Sigmoid colon (tissue), 7 donors: ENCODE results near the gene GZF1. TPM values are rescaled to one million over a fixed set of nuclear protein-coding genes. Genes with fewer than 3 reads are reported as not detected.

Experiments used
- DNase-seq: peaks from one replicate; pipeline ENCODE4 v3.0.0-alpha.2; 2019
- H3K27ac ChIP-seq, 4 donors: fragments of 200-600 bp; sonication (generic); one replicate each; pipeline ENCODE4 v1.5.1; 2016 to 2019; ENCODE audit warnings: mild to moderate bottlenecking in 1 of 4
- H3K27me3 ChIP-seq, 3 donors: fragments of 200-600 bp; sonication (generic); one replicate each; pipeline ENCODE4 v1.5.1; 2019; ENCODE audit warnings: mild to moderate bottlenecking in 1 of 3
- H3K36me3 ChIP-seq, 4 donors: fragments of 200-600 bp; sonication (generic); one replicate each; pipeline ENCODE4 v1.5.1; 2016 to 2019
- H3K4me1 ChIP-seq, 4 donors: fragments of 200-600 bp; sonication (generic); one replicate each; pipeline ENCODE4 v1.5.1; 2017 to 2019
- H3K4me3 ChIP-seq, 4 donors: fragments of 200-600 bp; sonication (generic); one replicate each; pipeline ENCODE4 v1.5.1; 2017 to 2019; ENCODE audit warnings: mild to moderate bottlenecking in 2 of 4, moderate library complexity in 1 of 4
- H3K9me3 ChIP-seq, 4 donors: fragments of 200-600 bp in 3 of 4; sonication (generic) in 3 of 4; one replicate each; pipeline versions ENCODE4 v1.5.1 to v1.6.1; 2013 to 2019
- EP300 ChIP-seq, 4 donors: sonication (generic); formaldehyde crosslinking; IDR thresholded peaks; one replicate each; pipeline ENCODE4 v1.6.1; 2017; ENCODE audit warnings: antibody characterized with exemption in 4 of 4
- POLR2A ChIP-seq, 2 donors: fragments of 450-650 bp; IDR thresholded peaks; one replicate each; pipeline ENCODE4 v1.6.1; 2016; ENCODE audit warnings: antibody characterized with exemption in 2 of 2, mild to moderate bottlenecking in 2 of 2, moderate library complexity in 2 of 2
- POLR2AphosphoS5 ChIP-seq, 4 donors: sonication (generic); formaldehyde crosslinking; IDR thresholded peaks; one replicate each; pipeline ENCODE4 v1.6.1; 2017; ENCODE audit warnings: antibody characterized with exemption in 4 of 4
- WGBS, 2 donors: extraction: QIAGEN DNeasy Blood & Tissue Kit; methylation state at CpG; one replicate each; pipeline ENCODE4 v1.1.7; 2013; 5-methylcytosine and 5-hydroxymethylcytosine counted together
- intact Hi-C: fragments of 100-400 bp; cut with DNase I; formaldehyde crosslinking; loops from one replicate; pipeline ENCODE4 v1.15.1; 2023
- polyA plus RNA-seq, 3 donors: library from polyadenylated mRNA; stranded (reverse); fragments of 200-250 nt; gene quantifications; one replicate each; pipeline ENCODE4 v1.2.3, GENCODE V29; 2013
- total RNA-seq, 4 donors: library from RNA; depleted of rRNA; stranded (reverse); fragments of >200 nt; gene quantifications; one replicate each; pipeline ENCODE4 v1.1.0, GENCODE V29; 2016
- TF ChIP-seq, protein P1 (sequence below), 4 experiments: fragments of 450-650 bp in 3 of 4; fragments of 200-600 bp in 1 of 4; IDR thresholded peaks; one replicate each; pipeline ENCODE4 v1.5.1; 2016 to 2019; ENCODE audit warnings: antibody characterized with exemption in 4 of 4, mild to moderate bottlenecking in 3 of 4, moderate library complexity in 2 of 4
- donor health status: healthy with polysubstance abuse.
- donor health status: Bipolar disorder and iron deficiency.
- donor health status: healthy.

Gene GZF1
- total and polyA plus RNA-seq, 7 donors: 2.4 to 17.5 (median 13.0) TPM

GRCh38 chr20:23415959-23416583, 54.1 kb downstream of the GZF1 start:
- Histone ChIP-seq H3K27me3 (no peaks in the 10 kb centered on the region), H3K9me3 (no peaks in the 10 kb centered on the region), H3K36me3 (no peaks in the 10 kb centered on the region), H3K27ac (no peak overlapping the region), H3K4me3 (no peak overlapping the region), H3K4me1 (peaks cover 0 to 53% (median 29%) of the 10 kb centered on the region in 4 donors)
- intact Hi-C loops: no loop called here
- DNase-seq: no peak
- WGBS, 2 donors: 55 to 77% methylated on average over 6 of the region's 6 CpGs
- TF ChIP-seq POLR2A (IDR thresholded peaks at IDR 0.05) (no peak), POLR2AphosphoS5 (IDR thresholded peaks at IDR 0.05) (no peak)
- TF ChIP-seq, protein P1, sequence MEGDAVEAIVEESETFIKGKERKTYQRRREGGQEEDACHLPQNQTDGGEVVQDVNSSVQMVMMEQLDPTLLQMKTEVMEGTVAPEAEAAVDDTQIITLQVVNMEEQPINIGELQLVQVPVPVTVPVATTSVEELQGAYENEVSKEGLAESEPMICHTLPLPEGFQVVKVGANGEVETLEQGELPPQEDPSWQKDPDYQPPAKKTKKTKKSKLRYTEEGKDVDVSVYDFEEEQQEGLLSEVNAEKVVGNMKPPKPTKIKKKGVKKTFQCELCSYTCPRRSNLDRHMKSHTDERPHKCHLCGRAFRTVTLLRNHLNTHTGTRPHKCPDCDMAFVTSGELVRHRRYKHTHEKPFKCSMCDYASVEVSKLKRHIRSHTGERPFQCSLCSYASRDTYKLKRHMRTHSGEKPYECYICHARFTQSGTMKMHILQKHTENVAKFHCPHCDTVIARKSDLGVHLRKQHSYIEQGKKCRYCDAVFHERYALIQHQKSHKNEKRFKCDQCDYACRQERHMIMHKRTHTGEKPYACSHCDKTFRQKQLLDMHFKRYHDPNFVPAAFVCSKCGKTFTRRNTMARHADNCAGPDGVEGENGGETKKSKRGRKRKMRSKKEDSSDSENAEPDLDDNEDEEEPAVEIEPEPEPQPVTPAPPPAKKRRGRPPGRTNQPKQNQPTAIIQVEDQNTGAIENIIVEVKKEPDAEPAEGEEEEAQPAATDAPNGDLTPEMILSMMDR (IDR thresholded peaks at IDR 0.05): no peak

DNA sequence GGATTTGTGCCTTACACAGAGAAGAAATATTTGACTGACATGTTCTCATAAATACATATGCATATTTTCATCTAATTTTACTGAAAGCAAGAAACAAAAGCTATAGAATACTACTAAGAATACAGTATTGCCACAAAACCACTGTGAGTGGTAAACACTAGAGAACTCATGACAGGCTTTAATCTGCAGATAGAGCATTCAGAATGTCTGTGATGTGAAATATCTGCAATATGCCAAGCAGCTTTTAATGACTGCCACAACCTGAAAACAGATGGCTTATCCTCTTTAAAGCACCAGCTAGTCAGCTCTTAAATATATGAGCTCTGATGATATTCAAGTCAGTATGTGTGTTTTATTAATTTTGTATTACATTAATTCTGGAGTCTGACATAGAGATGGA, 55.9 kb downstream of the GZF1 start:
- H3K27ac ChIP-seq: no peak overlapping the region

GRCh38 chr20:23419657-23419994, 57.6 kb downstream of the GZF1 start:
- Histone ChIP-seq H3K4me1 (peaks cover 0 to 44% (median 24%) of the 10 kb centered on the region in 4 donors), H3K4me3 (peak overlapping the region in 3 of 4 donors; percentile 95 to 98 (median 97)), H3K36me3 (no peaks in the 10 kb centered on the region), H3K27ac (peak overlapping the region; percentile 92 to 94 (median 92)), H3K9me3 (no peaks in the 10 kb centered on the region), H3K27me3 (no peaks in the 10 kb centered on the region)
- 39 to 51% methylated on average over 5 of the region's 5 CpGs for WGBS, 2 donors
- TF ChIP-seq POLR2A (IDR thresholded peaks at IDR 0.05): no peak
- TF ChIP-seq EP300 (IDR thresholded peaks at IDR 0.05): no peak
- TF ChIP-seq POLR2AphosphoS5 (IDR thresholded peaks at IDR 0.05): no peak
- TF ChIP-seq, protein P1 (IDR thresholded peaks at IDR 0.05): no peak
- intact Hi-C loops: no loop called here
- DNase-seq: no peak

More for the DNA sequence above, 55.9 kb downstream of the GZF1 start:
- Histone ChIP-seq H3K4me1 (peaks cover 0 to 44% (median 24%) of the 10 kb centered on the region in 4 donors), H3K4me3 (no peak overlapping the region), H3K36me3 (no peaks in the 10 kb centered on the region), H3K27me3 (no peaks in the 10 kb centered on the region), H3K9me3 (no peaks in the 10 kb centered on the region)
- intact Hi-C loops: no loop called here
- no peak for DNase-seq
- TF ChIP-seq POLR2A (IDR thresholded peaks at IDR 0.05) (no peak), EP300 (IDR thresholded peaks at IDR 0.05) (no peak), POLR2AphosphoS5 (IDR thresholded peaks at IDR 0.05) (no peak)
- TF ChIP-seq, protein P1 (IDR thresholded peaks at IDR 0.05): no peak

DNA sequence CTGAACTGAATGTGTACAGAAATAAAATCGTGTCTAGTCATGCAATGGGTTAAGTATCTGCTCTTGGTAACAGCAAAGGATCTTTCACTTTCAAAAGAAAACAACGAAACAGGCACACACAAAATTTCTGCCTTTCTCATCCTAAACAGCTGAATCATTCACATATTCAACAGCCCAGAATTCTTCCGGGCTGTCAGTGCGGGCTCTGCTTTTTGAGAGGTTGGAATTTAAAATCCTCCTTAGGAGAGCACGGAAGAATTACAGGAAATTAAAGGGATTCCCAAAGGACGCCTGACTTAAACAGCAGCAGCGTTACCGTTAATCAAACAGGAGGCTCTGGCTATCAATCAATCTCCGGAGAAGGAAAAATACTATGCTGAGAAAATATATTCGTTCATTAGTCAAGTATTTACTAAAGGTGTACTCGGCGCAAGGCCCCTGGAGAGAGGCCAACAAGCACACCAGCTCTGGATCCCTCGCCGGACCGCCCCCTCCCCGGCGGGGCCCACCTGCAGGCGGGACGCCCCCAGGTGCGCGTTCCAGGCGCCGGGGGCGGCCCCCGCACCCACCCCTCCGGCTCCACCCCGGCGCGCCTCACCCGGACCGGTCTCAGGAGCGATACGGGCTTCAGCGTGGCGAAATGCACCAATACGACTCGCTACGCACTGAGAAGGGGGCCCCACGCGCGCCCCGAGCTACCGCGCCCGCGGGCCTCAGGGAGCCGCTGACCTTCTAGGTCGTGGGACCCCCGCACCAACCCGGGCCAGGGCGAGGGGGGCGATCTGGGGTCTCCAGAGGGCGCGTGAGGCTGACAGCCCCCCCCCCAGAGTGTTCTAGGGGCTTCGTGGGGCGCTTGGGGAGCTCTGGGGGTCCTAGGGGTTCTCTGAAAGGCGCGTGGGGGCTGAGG, 58.3 kb downstream of the GZF1 start:
- Histone ChIP-seq H3K27ac (peak overlapping the region; percentile 92 to 94 (median 92)), H3K9me3 (no peaks in the 10 kb centered on the region), H3K4me3 (peak overlapping the region; percentile 95 to 98 (median 97)), H3K36me3 (no peaks in the 10 kb centered on the region), H3K27me3 (no peaks in the 10 kb centered on the region), H3K4me1 (peaks cover 0 to 44% (median 24%) of the 10 kb centered on the region in 4 donors)
- TF ChIP-seq, protein P1 (IDR thresholded peaks at IDR 0.05): no peak
- TF ChIP-seq POLR2AphosphoS5 (IDR thresholded peaks at IDR 0.05): peak in 1 of 4 donors; percentile 15
- DNase-seq: peak; percentile 76
- intact Hi-C loops: loop anchor here (1.0 kb wide), 1 partner anchor 57 kb away; no protein-coding TSS in a partner anchor
- WGBS, 2 donors: 1% methylated on average over 58 of the region's 58 CpGs
